Chondrocyte (in vitro differentiated cells): ENCODE results near the gene JPT1. TPM values are rescaled to one million over a fixed set of nuclear protein-coding genes. Genes with fewer than 3 reads are reported as not detected.
"Not testable (repeated sequence)": the region's sequence is repeated elsewhere in the genome, so short reads cannot be mapped to it uniquely, and the experiment has no call there.

ENCODE experiments used
- DNase-seq: peaks from one replicate; pipeline ENCODE4 v3.0.0; 2021; ENCODE audit warnings: mixed read lengths, low spot score
- H3K27ac Mint-ChIP-seq: one replicate; pipeline ENCODE4 v1.8.0; 2021; ENCODE audit warnings: mild to moderate bottlenecking, moderate library complexity, mixed read lengths; ENCODE audit not compliant: unreplicated experiment
- H3K27me3 Mint-ChIP-seq: 2 replicates; pipeline ENCODE4 v1.8.0; 2021; ENCODE audit warnings: low read depth, mixed read lengths
- H3K36me3 Mint-ChIP-seq: 2 replicates; pipeline ENCODE4 v1.8.0; 2021; ENCODE audit warnings: low read depth, mixed read lengths
- H3K4me1 Mint-ChIP-seq: 2 replicates; pipeline ENCODE4 v1.8.0; 2021; ENCODE audit warnings: low read depth, mild to moderate bottlenecking, mixed read lengths
- H3K4me3 Mint-ChIP-seq: one replicate; pipeline ENCODE4 v1.8.0; 2021; ENCODE audit warnings: mild to moderate bottlenecking, moderate library complexity, mixed read lengths; ENCODE audit not compliant: unreplicated experiment
- H3K9me3 Mint-ChIP-seq: 2 replicates; pipeline ENCODE4 v1.8.0; 2021; ENCODE audit warnings: low read depth, mixed read lengths
- CTCF ChIP-seq: fragments of 200-600 bp; sonication (generic); IDR thresholded peaks from 2 replicates; pipeline ENCODE4 v1.5.0; 2021; ENCODE audit warnings: antibody characterized with exemption, mild to moderate bottlenecking, moderate library complexity
- total RNA-seq: library from RNA; stranded (reverse); gene quantifications from 3 replicates; pipeline ENCODE4 v1.2.1, GENCODE V29; 2021

Gene JPT1
- total RNA-seq, 1 donor from 2014 or later = 90.4 TPM

DNA sequence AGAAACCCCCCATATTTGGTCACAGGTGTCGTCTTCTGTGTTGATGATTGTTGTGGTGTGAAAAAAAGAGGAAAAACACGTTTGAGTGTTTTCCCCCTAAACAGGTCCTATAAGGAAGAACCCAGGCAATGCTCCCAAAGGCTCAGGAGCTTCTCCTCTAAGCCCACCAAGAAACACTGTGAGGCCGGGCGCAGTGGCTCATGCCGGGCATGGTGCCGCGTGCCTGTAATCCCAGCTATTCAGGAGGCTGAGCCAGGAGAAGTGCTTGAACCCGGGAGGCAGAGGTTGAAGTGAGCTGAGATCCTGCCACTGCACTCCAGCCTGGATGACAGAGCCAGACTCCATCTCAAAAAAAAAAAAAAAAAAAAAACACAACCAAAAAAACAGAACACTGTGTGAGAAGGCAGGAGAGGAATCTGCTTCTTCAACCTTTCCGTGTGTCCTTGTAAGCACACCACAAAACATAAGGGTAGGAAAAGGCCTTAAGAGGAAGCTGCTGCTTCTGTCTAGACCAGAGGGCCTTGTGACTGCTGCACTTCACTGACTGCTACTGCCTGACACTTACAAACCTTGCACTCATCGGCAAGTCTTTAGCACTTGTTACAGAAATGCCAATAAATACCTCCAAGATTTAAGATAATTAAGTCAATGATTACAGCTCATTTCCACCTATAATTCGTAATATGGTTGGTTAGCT, 9.3 kb downstream of the JPT1 start:
- no peaks in the 10 kb centered on the region for H3K9me3 Mint-ChIP-seq
- DNase-seq = peak; percentile 49

GRCh38 chr17:75142236-75142971, 11.9 kb downstream of the JPT1 start:
- no peaks in the 10 kb centered on the region for H3K4me1 Mint-ChIP-seq
- no peak for TF ChIP-seq CTCF
- H3K27me3 Mint-ChIP-seq = no peaks in the 10 kb centered on the region
- peaks cover 27% of the 10 kb centered on the region for H3K36me3 Mint-ChIP-seq
- H3K9me3 Mint-ChIP-seq = no peaks in the 10 kb centered on the region
- no peak overlapping the region for H3K4me3 Mint-ChIP-seq
- DNase-seq = peak; percentile 18
- H3K27ac Mint-ChIP-seq = no peak overlapping the region

More for the DNA sequence above, 9.3 kb downstream of the JPT1 start:
- Mint-ChIP-seq H3K4me1 (peaks cover 3% of the 10 kb centered on the region), H3K27ac (no peak overlapping the region), H3K4me3 (no peak overlapping the region), H3K27me3 (no peaks in the 10 kb centered on the region), H3K36me3 (peaks cover 36% of the 10 kb centered on the region)
- TF ChIP-seq CTCF = no peak

DNA sequence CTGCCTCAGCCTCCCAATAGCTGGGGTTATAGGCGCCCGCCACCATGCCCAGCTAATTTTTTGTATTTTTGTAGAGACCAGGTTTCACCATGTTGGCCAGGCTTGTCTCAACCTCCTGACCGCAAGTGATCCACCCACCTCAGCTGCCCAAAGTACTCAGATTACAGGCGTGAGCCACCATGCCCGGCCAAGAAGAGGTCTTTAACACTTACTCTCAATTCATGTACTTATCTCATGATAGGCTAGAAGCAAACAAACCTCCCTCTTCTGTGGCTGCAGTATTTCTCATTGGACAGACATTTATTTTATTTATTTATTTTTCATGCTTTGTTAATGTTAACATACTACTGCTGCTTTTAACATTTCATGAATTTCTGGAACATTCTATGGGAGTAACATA, 15.8 kb downstream of the JPT1 start:
- Mint-ChIP-seq H3K27me3 (no peaks in the 10 kb centered on the region), H3K9me3 (no peaks in the 10 kb centered on the region), H3K27ac (no peak overlapping the region), H3K4me1 (no peaks in the 10 kb centered on the region), H3K36me3 (peaks cover 5% of the 10 kb centered on the region), H3K4me3 (no peak overlapping the region)
- no peak for DNase-seq
- no peak for TF ChIP-seq CTCF

- not testable (repeated sequence) for H3K27ac Mint-ChIP-seq, H3K27me3 Mint-ChIP-seq, H3K4me3 Mint-ChIP-seq, H3K36me3 Mint-ChIP-seq, DNase-seq, H3K4me1 Mint-ChIP-seq, H3K9me3 Mint-ChIP-seq
These were observed 16.6 kb downstream of the JPT1 start for GRCh38 chr17:75137762-75138161.

DNA sequence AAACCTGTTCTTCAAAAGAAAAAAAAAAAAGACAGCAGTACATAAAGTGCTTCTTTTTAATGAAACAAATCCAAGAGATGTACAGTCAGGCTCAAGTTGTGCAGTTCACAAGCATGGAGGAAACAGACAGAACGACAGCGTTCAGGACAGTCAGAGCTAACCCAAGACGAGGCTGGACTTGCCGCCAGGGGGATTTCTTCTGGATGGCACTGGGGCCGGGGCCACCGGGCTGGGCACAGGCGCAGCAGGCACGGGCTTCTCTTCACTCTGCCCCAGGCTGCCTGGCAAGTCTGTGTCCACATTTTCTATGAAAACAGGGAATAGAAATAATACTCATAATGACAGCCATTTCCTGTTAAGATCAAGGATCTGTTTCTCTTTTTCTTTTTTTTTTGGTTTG, 18.4 kb downstream of the JPT1 start:
- Mint-ChIP-seq H3K4me3 (no peak overlapping the region), H3K4me1 (peaks cover 5% of the 10 kb centered on the region), H3K27ac (no peak overlapping the region), H3K27me3 (no peaks in the 10 kb centered on the region), H3K36me3 (peaks cover 3% of the 10 kb centered on the region), H3K9me3 (no peaks in the 10 kb centered on the region)
- TF ChIP-seq CTCF = no peak
- DNase-seq = peak; percentile 66
